ENCODE results near the gene RBM28.

DNA sequence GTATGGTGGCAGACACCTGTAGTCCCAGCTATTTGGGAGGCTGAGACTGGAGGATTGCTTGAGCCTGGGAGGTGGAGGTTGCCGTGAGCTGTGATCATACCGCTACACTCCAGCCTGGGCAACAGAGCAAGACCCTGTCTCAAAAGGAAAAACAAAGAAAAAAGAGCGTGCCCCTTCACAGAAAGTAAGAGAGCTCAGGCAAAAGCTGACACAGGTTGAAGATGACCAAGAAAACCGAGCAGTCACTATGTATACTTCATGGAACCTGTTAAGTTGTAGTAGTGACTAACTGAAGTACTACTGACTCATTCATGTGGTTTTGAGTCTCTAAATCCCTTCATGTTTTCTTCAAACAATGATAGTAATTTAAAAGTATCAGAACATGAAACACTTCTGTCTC lies 19.0 kb upstream of the RBM28 start:
- TF ChIP-seq CTCF (IDR thresholded peaks at IDR 0.05; ENCODE audit: borderline replicate concordance, extremely low read depth, low read length, poor library complexity, severe bottlenecking) (no peak), EZH2 (IDR thresholded peaks at IDR 0.05; ENCODE audit: borderline replicate concordance, low read depth, low read length, severe bottlenecking) (no peak)

Measured in DND-41 (cell line).